ENCODE measurements around the gene MCOLN3.
"Not testable (repeated sequence)": the region's sequence is repeated elsewhere in the genome, so short reads cannot be mapped to it uniquely, and the experiment has no call there.

The MCOLN3 gene

DNA sequence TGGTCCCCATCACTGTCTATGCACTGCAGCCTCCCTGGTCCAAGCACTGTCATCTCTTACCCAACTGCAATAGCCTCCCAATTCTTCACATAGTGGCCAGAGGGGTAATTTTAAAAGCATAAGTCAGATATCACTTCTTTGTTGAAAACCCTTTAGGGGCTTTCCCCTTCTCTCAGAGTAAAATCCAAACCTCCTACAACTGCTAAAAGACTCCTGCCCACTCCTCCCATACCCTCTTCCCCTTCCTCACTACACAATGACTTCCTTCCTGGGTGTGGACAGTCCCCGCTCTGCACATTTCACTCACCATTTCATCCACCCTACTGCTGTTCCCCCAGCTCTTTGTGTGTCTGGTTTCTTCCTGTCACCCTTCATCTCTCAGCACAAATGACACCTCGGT is 59.7 kb downstream of the MCOLN3 start:
- no peak for DNase-seq

- not testable (repeated sequence) for DNase-seq
Measured at GRCh38 chr1:84986561-84986960, 61.7 kb downstream of the MCOLN3 start.

- no peak for DNase-seq
Measured at GRCh38 chr1:84985365-84985764, 62.9 kb downstream of the MCOLN3 start.

- DNase-seq = no peak
Measured at GRCh38 chr1:84982395-84982794, 65.9 kb downstream of the MCOLN3 start.

- DNase-seq = no peak
Measured at GRCh38 chr1:84975035-84975434, 73.3 kb downstream of the MCOLN3 start.

- DNase-seq = no peak
Measured at GRCh38 chr1:84973498-84974334, 74.6 kb downstream of the MCOLN3 start.

GRCh38 chr1:84972377-84972987 is 75.8 kb downstream of the MCOLN3 start:
- DNase-seq = no peak

- DNase-seq = no peak
Measured at GRCh38 chr1:84971957-84972356, 76.3 kb downstream of the MCOLN3 start.

DNA sequence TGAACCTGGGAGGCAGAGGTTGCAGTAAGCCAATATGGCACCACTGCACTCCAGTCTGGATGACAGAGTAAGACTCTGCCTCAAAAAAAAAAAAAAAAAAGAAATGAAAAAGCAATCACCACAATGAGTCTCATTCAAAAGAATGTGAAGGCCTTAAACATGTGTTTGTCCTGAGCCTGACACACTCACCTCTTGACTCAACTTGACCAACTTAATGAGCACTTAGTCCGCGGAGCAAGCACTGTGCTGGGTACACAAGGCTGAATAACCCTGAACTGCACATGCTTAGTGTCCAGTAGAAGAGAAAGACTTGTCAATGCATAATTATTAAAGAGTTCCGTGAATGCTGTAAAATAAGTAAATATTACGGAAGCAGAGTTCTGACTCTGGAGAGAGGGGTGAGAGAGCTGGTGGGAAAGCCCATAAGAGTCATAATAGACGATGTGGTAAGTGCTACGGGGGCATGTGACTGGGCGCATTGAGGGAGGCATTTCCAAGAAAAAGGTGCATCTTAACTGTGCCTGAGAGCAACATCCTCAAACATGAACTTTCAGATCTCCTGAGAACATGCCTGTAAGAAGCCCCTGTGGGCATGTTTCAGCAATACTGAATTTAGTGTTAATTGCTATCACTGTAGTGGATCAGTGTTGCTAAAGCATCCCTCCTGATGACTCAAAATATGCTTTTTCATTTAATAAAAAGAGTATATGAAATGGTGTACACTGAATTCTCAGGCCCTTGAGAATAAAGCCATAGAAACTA is 78.6 kb downstream of the MCOLN3 start:
- DNase-seq = no peak

DNA sequence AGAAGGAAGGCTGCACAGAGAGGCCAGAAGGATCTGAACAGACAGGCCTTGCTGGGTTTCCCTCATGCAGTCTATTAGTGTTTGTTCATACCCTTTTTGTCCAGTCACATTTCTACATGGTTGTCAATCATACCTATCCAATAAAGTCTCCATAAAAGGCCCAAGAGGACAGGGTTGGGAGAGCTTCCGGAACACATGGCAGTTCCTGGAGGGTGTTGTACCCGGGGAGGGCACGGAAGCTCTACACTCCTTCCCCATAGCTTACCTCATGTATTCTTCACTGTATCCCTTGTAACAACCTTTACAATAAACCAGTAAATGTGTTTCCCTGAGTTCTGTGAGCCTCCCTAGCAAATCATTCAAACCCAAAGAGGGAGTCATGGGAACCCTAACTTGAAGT is 79.4 kb downstream of the MCOLN3 start:
- DNase-seq = no peak

DNA sequence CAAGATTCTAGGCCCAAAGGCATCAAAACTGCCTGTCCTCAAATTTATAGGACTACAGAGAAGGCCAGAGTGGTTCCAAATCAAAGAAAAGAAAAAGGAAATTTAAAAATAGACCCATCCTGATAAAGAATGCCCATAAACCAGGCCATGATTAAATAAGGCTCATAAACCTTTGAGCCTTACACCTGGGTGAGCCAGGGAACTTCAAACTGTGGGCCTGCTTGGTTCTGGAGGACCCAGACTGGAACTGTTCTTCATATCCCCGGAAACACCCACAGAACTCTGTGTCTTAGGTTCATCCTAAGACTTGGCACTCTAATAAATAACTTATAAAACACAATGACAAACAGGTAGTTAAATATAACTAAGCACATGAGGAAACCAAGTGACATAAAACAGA is 80.2 kb downstream of the MCOLN3 start:
- DNase-seq = no peak
